ENCODE results near the gene GART. TPM values are rescaled to one million over a fixed set of nuclear protein-coding genes. Genes with fewer than 3 reads are reported as not detected.

The GART gene
- total and polyA plus RNA-seq, 8 donors: 4.1 to 126 (median 47.8) TPM

DNA sequence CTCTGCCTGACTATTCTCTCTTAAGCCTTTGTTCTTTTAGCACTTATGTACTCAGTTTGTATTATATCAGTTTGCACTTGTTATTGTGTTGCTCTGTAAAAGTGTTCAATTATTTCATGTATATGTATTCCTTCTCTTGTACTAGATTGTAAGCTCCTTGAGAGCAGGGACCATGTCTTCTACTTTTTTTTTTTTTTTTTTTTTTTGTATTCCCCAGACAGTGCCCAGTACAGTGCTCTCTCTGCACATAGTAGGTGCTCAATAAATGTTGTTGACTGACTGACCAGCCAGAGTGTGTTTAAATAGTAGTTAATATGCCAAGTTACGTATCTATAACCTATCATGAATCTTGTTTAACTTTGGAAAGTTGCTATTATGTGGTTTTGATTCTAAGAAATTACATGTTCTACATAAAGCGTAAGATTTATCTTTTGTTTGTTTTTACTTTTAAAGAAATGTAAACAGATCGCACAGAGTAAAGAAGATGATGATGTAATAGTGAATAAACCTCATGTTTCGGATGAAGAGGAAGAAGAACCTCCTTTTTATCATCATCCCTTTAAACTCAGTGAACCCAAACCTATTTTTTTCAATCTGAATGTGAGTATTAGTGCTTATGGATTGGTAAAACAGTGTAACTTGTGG is 17.0 kb upstream of the GART start:
- Histone ChIP-seq H3K27me3 (no peaks in the 10 kb centered on the region), H3K4me3 (no peak overlapping the region), H3K27ac (no peak overlapping the region), H3K36me3 (peaks cover 68 to 100% (median 96%) of the 10 kb centered on the region in 4 donors), H3K4me1 (peaks cover 0 to 61% (median 31%) of the 10 kb centered on the region in 4 donors), H3K9me3 (no peaks in the 10 kb centered on the region)
- TF ChIP-seq POLR2A (IDR thresholded peaks at IDR 0.05): no peak
- TF ChIP-seq POLR2AphosphoS5 (IDR thresholded peaks at IDR 0.05): no peak
- no peak for TF ChIP-seq EP300 (IDR thresholded peaks at IDR 0.05)
- TF ChIP-seq, protein P1, sequence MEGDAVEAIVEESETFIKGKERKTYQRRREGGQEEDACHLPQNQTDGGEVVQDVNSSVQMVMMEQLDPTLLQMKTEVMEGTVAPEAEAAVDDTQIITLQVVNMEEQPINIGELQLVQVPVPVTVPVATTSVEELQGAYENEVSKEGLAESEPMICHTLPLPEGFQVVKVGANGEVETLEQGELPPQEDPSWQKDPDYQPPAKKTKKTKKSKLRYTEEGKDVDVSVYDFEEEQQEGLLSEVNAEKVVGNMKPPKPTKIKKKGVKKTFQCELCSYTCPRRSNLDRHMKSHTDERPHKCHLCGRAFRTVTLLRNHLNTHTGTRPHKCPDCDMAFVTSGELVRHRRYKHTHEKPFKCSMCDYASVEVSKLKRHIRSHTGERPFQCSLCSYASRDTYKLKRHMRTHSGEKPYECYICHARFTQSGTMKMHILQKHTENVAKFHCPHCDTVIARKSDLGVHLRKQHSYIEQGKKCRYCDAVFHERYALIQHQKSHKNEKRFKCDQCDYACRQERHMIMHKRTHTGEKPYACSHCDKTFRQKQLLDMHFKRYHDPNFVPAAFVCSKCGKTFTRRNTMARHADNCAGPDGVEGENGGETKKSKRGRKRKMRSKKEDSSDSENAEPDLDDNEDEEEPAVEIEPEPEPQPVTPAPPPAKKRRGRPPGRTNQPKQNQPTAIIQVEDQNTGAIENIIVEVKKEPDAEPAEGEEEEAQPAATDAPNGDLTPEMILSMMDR (IDR thresholded peaks at IDR 0.05): no peak
- intact Hi-C loops (cut with DNase I; ENCODE audit: low total_unique reads): no loop called here
- no peak for DNase-seq
- 27 to 49% (median 46%) methylated on average over 4 of the region's 4 CpGs for WGBS, 5 donors

DNA sequence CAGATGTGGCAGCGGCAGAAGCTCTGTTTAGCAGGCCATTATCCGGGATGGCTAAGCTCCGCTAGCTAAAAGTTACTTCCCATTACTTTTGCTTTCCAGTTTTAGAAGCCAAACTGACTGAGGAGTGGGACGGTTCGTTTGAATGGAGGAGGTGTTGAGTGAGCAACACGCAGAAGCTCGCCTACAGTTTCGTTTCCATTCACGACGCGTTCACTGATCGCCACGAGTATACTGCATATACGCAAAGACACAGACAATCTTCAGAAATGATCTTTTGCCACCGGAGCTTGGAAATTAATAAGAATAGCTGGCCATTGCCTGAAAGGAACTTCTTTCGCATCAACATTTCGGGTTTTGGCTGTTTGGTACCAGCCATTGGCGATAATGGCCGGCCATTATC is 15.5 kb upstream of the GART start:
- peaks cover 0 to 60% (median 29%) of the 10 kb centered on the region in 4 donors for H3K4me1 ChIP-seq
- TF ChIP-seq POLR2AphosphoS5 (IDR thresholded peaks at IDR 0.05): no peak
- intact Hi-C loops (cut with DNase I; ENCODE audit: low total_unique reads): no loop called here
- no peak overlapping the region for H3K27ac ChIP-seq
- no peak for DNase-seq
- H3K36me3 ChIP-seq: peaks cover 77 to 100% (median 96%) of the 10 kb centered on the region in 4 donors
- no peak overlapping the region for H3K4me3 ChIP-seq
- 92 to 98% (median 97%) methylated on average over 19 of the region's 19 CpGs for WGBS, 5 donors
- no peaks in the 10 kb centered on the region for H3K9me3 ChIP-seq
- no peaks in the 10 kb centered on the region for H3K27me3 ChIP-seq

DNA sequence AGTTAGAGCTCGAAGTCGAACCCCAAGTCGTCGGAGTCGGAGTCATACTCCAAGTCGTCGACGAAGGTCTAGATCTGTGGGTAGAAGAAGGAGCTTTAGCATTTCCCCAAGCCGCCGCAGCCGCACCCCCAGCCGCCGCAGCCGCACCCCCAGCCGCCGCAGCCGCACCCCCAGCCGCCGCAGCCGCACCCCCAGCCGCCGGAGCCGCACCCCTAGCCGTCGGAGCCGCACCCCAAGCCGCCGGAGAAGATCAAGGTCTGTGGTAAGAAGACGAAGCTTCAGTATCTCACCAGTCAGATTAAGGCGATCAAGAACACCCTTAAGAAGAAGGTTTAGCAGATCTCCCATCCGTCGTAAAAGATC is 13.0 kb upstream of the GART start:
- intact Hi-C loops (cut with DNase I; ENCODE audit: low total_unique reads): no loop called here
- Histone ChIP-seq H3K27me3 (no peaks in the 10 kb centered on the region), H3K9me3 (no peaks in the 10 kb centered on the region), H3K4me1 (peaks cover 0 to 37% (median 20%) of the 10 kb centered on the region in 4 donors), H3K4me3 (no peak overlapping the region), H3K27ac (no peak overlapping the region), H3K36me3 (peaks cover 88 to 100% (median 98%) of the 10 kb centered on the region in 4 donors)
- WGBS, 5 donors: 96 to 98% (median 96%) methylated on average over 25 to 32 of the region's 32 CpGs
- no peak for TF ChIP-seq EP300 (IDR thresholded peaks at IDR 0.05)
- TF ChIP-seq POLR2AphosphoS5 (IDR thresholded peaks at IDR 0.05): no peak
- TF ChIP-seq POLR2A (IDR thresholded peaks at IDR 0.05): no peak
- TF ChIP-seq, protein P1 (IDR thresholded peaks at IDR 0.05): no peak
- no peak for DNase-seq

DNA sequence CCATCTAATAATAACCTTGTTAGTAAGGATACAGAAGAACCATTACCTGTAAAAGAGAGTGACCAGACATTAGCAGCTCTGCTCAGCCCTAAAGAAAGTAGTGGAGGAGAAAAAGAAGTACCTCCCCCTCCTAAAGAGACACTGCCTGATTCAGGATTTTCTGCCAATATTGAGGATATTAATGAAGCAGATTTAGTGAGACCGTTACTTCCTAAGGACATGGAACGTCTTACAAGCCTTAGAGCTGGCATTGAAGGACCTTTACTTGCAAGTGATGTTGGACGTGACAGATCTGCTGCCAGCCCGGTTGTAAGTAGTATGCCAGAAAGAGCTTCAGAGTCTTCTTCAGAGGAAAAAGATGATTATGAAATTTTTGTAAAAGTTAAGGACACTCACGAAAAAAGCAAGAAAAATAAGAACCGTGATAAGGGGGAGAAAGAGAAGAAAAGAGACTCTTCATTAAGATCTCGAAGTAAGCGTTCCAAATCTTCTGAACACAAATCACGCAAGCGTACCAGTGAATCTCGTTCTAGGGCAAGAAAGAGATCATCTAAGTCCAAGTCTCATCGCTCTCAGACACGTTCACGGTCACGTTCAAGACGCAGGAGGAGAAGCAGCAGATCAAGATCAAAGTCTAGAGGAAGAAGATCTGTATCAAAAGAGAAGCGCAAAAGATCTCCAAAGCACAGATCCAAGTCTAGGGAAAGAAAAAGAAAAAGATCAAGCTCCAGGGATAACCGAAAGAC is 12.5 kb upstream of the GART start:
- WGBS, 5 donors: 91 to 97% (median 94%) methylated on average over 18 of the region's 18 CpGs
- TF ChIP-seq, protein P1 (IDR thresholded peaks at IDR 0.05): no peak
- TF ChIP-seq POLR2A (IDR thresholded peaks at IDR 0.05) (no peak), POLR2AphosphoS5 (IDR thresholded peaks at IDR 0.05) (no peak), EP300 (IDR thresholded peaks at IDR 0.05) (no peak)
- H3K27me3 ChIP-seq: no peaks in the 10 kb centered on the region
- DNase-seq: no peak
- H3K4me1 ChIP-seq: peaks cover 0 to 38% (median 19%) of the 10 kb centered on the region in 4 donors
- H3K27ac ChIP-seq: no peak overlapping the region
- no peak overlapping the region for H3K4me3 ChIP-seq
- no peaks in the 10 kb centered on the region for H3K9me3 ChIP-seq
- peaks cover 88 to 100% (median 98%) of the 10 kb centered on the region in 4 donors for H3K36me3 ChIP-seq
- intact Hi-C loops (cut with DNase I; ENCODE audit: low total_unique reads): no loop called here
